ENCODE data around the gene SIL1.

GRCh38 chr5:139196296-139196956, 1.7 kb downstream of the SIL1 start:
- TF ChIP-seq CTCF (IDR thresholded peaks at IDR 0.05 in 8 of 11, conservative IDR thresholded peaks at IDR 0.05 in 3 of 11), result no peak
- no peak for TF ChIP-seq POLR2A (IDR thresholded peaks at IDR 0.05)
- no peak for TF ChIP-seq POLR2AphosphoS5 (IDR thresholded peaks at IDR 0.05)

Measured in spleen (tissue), 7 donors.